ENCODE results near the gene KIAA0753. TPM values are rescaled to one million over a fixed set of nuclear protein-coding genes. Genes with fewer than 3 reads are reported as not detected.

Gene KIAA0753
- total RNA-seq, 1 experiment from 2014 or later, result 18.3 TPM

DNA sequence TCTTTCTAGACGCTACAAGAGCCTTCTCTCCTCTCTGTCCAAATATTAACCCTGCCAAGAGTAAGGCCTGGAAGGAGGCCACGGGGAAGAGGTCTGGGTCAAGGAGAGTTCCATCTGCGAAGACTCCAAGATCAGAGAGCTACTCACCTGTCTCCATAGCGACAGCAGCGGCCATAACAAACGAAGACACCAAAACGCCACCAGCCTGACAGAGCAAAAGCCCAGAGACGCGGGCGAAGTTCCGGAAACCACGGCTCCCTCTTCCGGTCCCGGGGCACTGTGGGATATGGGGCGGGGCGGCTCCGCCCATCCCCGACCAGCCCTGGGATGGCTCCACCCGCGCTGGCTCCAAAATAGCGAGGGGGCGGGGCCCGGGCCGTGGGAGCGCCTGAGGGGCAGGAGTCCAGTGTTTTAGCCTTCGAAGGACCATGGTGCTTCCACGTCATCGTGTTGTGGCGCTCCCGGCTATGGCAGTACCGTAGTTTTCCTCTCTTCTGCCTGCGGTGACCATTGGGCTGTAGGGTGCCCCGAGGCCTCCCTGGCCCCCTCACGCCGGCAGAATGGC is 10.9 kb upstream of the KIAA0753 start, which contains the start of the genes C17orf100 and MED31 (continued):
- TF ChIP-seq POLR2A (IDR thresholded peaks at IDR 0.05; ENCODE audit: borderline replicate concordance, extremely low read depth, insufficient read depth, insufficient read length), result peak; percentile 84

DNA sequence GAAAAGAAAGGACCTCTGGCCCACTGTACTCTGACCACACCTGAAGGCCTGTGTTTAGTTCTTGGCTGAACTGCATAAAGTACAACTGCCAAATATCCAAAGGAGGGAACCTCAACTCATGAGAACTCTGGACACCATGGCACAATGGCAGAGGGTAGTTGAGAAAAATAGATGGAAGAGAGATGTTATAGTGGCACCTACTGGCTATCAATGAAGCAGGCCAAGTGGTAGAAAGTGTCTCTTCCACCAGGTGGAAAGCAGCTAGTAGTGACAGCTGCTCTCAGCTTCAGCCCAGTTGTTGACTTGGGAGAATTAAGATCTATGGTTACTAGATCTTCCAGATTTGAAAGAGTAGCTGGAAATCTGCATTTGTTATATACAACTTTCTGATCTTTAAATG is 7.7 kb upstream of the KIAA0753 start:
- Histone ChIP-seq H4K20me1 (ENCODE audit: insufficient read depth) (0 out of 2 replicates have a peak, but pooled peaks cover 8% of the 10 kb centered on the region), H3K9me2 (ENCODE audit: insufficient read depth) (no peaks in the 10 kb centered on the region), H2AFZ (ENCODE audit: low read depth, low read length, poor library complexity, severe bottlenecking) (no peak overlapping the region), H3K4me3 (replicated peaks in 1 of 2; ENCODE audit: low read depth in 1 of 2, low read length in 2 of 2) (no peak overlapping the region), H3K27me3 (ENCODE audit: insufficient read depth, low read length) (no peaks in the 10 kb centered on the region), H3K9me3 (ENCODE audit: control insufficient read depth in 1 of 2, insufficient read depth in 1 of 2, low read depth in 1 of 2, low read length in 2 of 2) (no peaks in the 10 kb centered on the region), H3K4me1 (ENCODE audit: control insufficient read depth in 1 of 2, insufficient read depth in 2 of 2, low read length in 2 of 2) (peaks cover 11 to 19% of the 10 kb centered on the region in 2 experiments), H3K4me2 (ENCODE audit: low read length) (no peak overlapping the region), H3K79me2 (ENCODE audit: insufficient read depth, low read length) (peaks cover 80% of the 10 kb centered on the region), H3K27ac (ENCODE audit: low read depth, low read length) (no peak overlapping the region), H3K36me3 (ENCODE audit: control insufficient read depth in 1 of 2, insufficient read depth in 2 of 2, low read length in 2 of 2) (peaks cover 37% of the 10 kb centered on the region in 2 experiments), H3K9ac (ENCODE audit: low read length) (no peak overlapping the region)
- DNase-seq (ENCODE audit: low read depth, low spot score) (no peak), ATAC-seq (peak; percentile 41)
- ChIA-PET CTCF (interaction anchor here (0.6 to 1.0 kb wide), 7 partner anchors 13 to 212 kb away, joined by 3 to 19 read pairs (median 3); no protein-coding TSS in a partner anchor), POLR2A (no interaction called here), RAD21 (ENCODE audit: low non-redundant PET in 1 of 2, low total read pairs in 2 of 2, uncharacterized antibody in 2 of 2, unreplicated experiment in 2 of 2) (interaction anchor here (0.7 kb wide), 2 partner anchors 175 to 212 kb away, joined by 3 read pairs; no protein-coding TSS in a partner anchor)
- no TSS peak for BruUV-seq (replicated peaks)
- TF ChIP-seq RAD21 (IDR thresholded peaks at IDR 0.05; ENCODE audit: low read depth) (peak; percentile 66), SRF (IDR thresholded peaks at IDR 0.05; ENCODE audit: low read depth) (no peak), EZH2phosphoT487 (IDR thresholded peaks at IDR 0.05; ENCODE audit: borderline replicate concordance) (no peak)
- TF ChIP-seq, protein P1, sequence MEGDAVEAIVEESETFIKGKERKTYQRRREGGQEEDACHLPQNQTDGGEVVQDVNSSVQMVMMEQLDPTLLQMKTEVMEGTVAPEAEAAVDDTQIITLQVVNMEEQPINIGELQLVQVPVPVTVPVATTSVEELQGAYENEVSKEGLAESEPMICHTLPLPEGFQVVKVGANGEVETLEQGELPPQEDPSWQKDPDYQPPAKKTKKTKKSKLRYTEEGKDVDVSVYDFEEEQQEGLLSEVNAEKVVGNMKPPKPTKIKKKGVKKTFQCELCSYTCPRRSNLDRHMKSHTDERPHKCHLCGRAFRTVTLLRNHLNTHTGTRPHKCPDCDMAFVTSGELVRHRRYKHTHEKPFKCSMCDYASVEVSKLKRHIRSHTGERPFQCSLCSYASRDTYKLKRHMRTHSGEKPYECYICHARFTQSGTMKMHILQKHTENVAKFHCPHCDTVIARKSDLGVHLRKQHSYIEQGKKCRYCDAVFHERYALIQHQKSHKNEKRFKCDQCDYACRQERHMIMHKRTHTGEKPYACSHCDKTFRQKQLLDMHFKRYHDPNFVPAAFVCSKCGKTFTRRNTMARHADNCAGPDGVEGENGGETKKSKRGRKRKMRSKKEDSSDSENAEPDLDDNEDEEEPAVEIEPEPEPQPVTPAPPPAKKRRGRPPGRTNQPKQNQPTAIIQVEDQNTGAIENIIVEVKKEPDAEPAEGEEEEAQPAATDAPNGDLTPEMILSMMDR (IDR thresholded peaks at IDR 0.05 in 2 of 3, conservative IDR thresholded peaks at IDR 0.05 in 1 of 3; ENCODE audit: borderline replicate concordance in 1 of 3, insufficient read depth in 1 of 3, low read depth in 2 of 3, low read length in 2 of 3), result peak in 2 of 3 experiments; percentile 51 to 62; a peak in 5 of 6 replicates
- TF ChIP-seq, protein P2, sequence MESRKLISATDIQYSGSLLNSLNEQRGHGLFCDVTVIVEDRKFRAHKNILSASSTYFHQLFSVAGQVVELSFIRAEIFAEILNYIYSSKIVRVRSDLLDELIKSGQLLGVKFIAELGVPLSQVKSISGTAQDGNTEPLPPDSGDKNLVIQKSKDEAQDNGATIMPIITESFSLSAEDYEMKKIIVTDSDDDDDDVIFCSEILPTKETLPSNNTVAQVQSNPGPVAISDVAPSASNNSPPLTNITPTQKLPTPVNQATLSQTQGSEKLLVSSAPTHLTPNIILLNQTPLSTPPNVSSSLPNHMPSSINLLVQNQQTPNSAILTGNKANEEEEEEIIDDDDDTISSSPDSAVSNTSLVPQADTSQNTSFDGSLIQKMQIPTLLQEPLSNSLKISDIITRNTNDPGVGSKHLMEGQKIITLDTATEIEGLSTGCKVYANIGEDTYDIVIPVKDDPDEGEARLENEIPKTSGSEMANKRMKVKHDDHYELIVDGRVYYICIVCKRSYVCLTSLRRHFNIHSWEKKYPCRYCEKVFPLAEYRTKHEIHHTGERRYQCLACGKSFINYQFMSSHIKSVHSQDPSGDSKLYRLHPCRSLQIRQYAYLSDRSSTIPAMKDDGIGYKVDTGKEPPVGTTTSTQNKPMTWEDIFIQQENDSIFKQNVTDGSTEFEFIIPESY (IDR thresholded peaks at IDR 0.05; ENCODE audit: extremely low read depth, insufficient replicate concordance, low read length), result no peak
- intact Hi-C loops (cut with micrococcal nuclease), result loop anchor here (1.0 to 10.0 kb wide), 2 partner anchors 175 to 1063 kb away; partner anchors contain the start of gene NLRP1
